Anterior cingulate cortex (tissue), 58 donors: ENCODE measurements around the gene EOLA2.
"Not testable (repeated sequence)": the region's sequence is repeated elsewhere in the genome, so short reads cannot be mapped to it uniquely, and the experiment has no call there.

Experiments used
- DNase-seq, 58 donors: peaks; one replicate each; lab custom pipeline; 2025; lab: John Stamatoyannopoulos, UW

The EOLA2 gene

GRCh38 chrX:149938427-149938880 is at the start of gene EOLA2:
EOLA2 (minus strand) TSS chrX:149938491; CDS start chrX:149933874, 4,617 bp downstream.
- DNase-seq, result peak; percentile 44 to 97 (median 92)

GRCh38 chrX:149987613-149988012 is 49.3 kb upstream of the EOLA2 start:
- DNase-seq, result no peak

GRCh38 chrX:149984411-149984810 is 46.1 kb upstream of the EOLA2 start:
- DNase-seq, result no peak

GRCh38 chrX:149982310-149982709 is 44.0 kb upstream of the EOLA2 start:
- no peak for DNase-seq

- DNase-seq, result no peak
These were observed 40.9 kb upstream of the EOLA2 start for GRCh38 chrX:149979126-149979644.

GRCh38 chrX:149962859-149963757 is 24.8 kb upstream of the EOLA2 start:
- DNase-seq, result peak in 50 of 58 donors; percentile 0 to 61 (median 23)

- DNase-seq, result no peak
These were observed 23.7 kb upstream of the EOLA2 start for GRCh38 chrX:149962010-149962409.

- DNase-seq, result no peak
These were observed 23.3 kb upstream of the EOLA2 start for GRCh38 chrX:149961572-149961971.

GRCh38 chrX:149950681-149951080 is 12.4 kb upstream of the EOLA2 start:
- peak in 5 of 58 donors; percentile 0 to 1 (median 0) for DNase-seq

GRCh38 chrX:149949743-149950436 is 11.6 kb upstream of the EOLA2 start:
- DNase-seq, result no peak

GRCh38 chrX:149948016-149948415 is 9.7 kb upstream of the EOLA2 start:
- no peak for DNase-seq

GRCh38 chrX:149946932-149947331 is 8.6 kb upstream of the EOLA2 start:
- DNase-seq, result not testable (repeated sequence)

- not testable (repeated sequence) for DNase-seq
These were observed 7.5 kb upstream of the EOLA2 start for GRCh38 chrX:149945820-149946219.

GRCh38 chrX:149945087-149945670 is 6.9 kb upstream of the EOLA2 start:
- not testable (repeated sequence) for DNase-seq

GRCh38 chrX:149940674-149941024 is 2.4 kb upstream of the EOLA2 start:
- DNase-seq, result peak in 1 of 58 donors; percentile 14

- DNase-seq, result peak; percentile 41 to 94 (median 87)
These were observed 1.8 kb upstream of the EOLA2 start for GRCh38 chrX:149939905-149940673.

- DNase-seq, result peak in 3 of 58 donors; percentile 24 to 94 (median 47)
These were observed 1.3 kb upstream of the EOLA2 start for GRCh38 chrX:149939655-149939904.

- DNase-seq, result peak in 57 of 58 donors; percentile 42 to 97 (median 90)
These were observed 777 bp upstream of the EOLA2 start for GRCh38 chrX:149938881-149939654.

- DNase-seq, result peak in 6 of 58 donors; percentile 0 to 39 (median 30)
These were observed 342 bp downstream of the EOLA2 start for GRCh38 chrX:149937871-149938426.
